GM12891 (cell line): Measurements from ENCODE around the gene TGFBR3.

ENCODE experiments used
- DNase-seq: peaks from one replicate; pipeline ENCODE4 v3.0.0; 2011; ENCODE audit warnings: low spot score; ENCODE audit not compliant: insufficient read length
- FAIRE-seq: peaks from 2 replicates; lab custom pipeline; 2011; peaks lifted over from hg19 to GRCh38; lab: Jason Lieb, UNC
- PAX5 ChIP-seq: IDR thresholded peaks from 2 replicates; pipeline ENCODE4 v1.6.1; 2011; ENCODE audit warnings: low read length, moderate library complexity, mild to moderate bottlenecking; ENCODE audit not compliant: insufficient read depth, severe bottlenecking
- POLR2A ChIP-seq: IDR thresholded peaks from 2 replicates; pipeline ENCODE4 v1.6.1; 2011; ENCODE audit warnings: low read depth, low read length, control low read depth
- POLR2AphosphoS5 ChIP-seq: IDR thresholded peaks from 2 replicates; pipeline ENCODE4 v1.6.1; 2011; ENCODE audit warnings: low read depth, low read length, control low read depth
- POU2F2 ChIP-seq: IDR thresholded peaks from 2 replicates; pipeline ENCODE4 v1.6.1; 2011; ENCODE audit warnings: low read depth, mild to moderate bottlenecking, control low read depth, low read length, moderate library complexity
- SPI1 ChIP-seq: IDR thresholded peaks from 2 replicates; pipeline ENCODE4 v1.6.1; 2011; ENCODE audit warnings: low read depth, low read length, control low read depth
- TAF1 ChIP-seq: IDR thresholded peaks from 2 replicates; pipeline ENCODE4 v1.6.1; 2011; ENCODE audit warnings: low read depth, low read length, control low read depth

TGFBR3 gene

GRCh38 chr1:91736146-91736714 is 149.7 kb downstream of the TGFBR3 start:
- TF ChIP-seq POLR2AphosphoS5 (no peak), POLR2A (no peak)
- DNase-seq: no peak
- FAIRE-seq: peak; percentile 13

- TF ChIP-seq SPI1 (no peak), POU2F2 (no peak), PAX5 (no peak), POLR2AphosphoS5 (no peak), TAF1 (no peak), POLR2A (no peak)
- DNase-seq (no peak), FAIRE-seq (no peak)
These were observed 150.6 kb downstream of the TGFBR3 start for GRCh38 chr1:91735266-91735845.

- FAIRE-seq: no peak
- TF ChIP-seq SPI1 (no peak), PAX5 (no peak), POLR2A (no peak), POLR2AphosphoS5 (no peak), POU2F2 (no peak), TAF1 (no peak)
- no peak for DNase-seq
These were observed 151.2 kb downstream of the TGFBR3 start for GRCh38 chr1:91734761-91735160.

GRCh38 chr1:91733108-91733710 is 152.7 kb downstream of the TGFBR3 start:
- TF ChIP-seq PAX5: no peak
- TF ChIP-seq SPI1: peak; percentile 60; the same call in 1 of the 2 replicates
- DNase-seq (no peak), FAIRE-seq (no peak)

- FAIRE-seq: peak; percentile 35
- no peak for DNase-seq
- TF ChIP-seq POU2F2 (no peak), PAX5 (no peak), SPI1 (no peak), TAF1 (no peak), POLR2AphosphoS5 (no peak), POLR2A (no peak)
These were observed 153.5 kb downstream of the TGFBR3 start for GRCh38 chr1:91732291-91733107.

GRCh38 chr1:91731815-91732214 is 154.1 kb downstream of the TGFBR3 start:
- no peak for TF ChIP-seq POLR2A
- DNase-seq: no peak
- FAIRE-seq: no peak

- TF ChIP-seq SPI1: no peak
- peak; percentile 37; the same call in 1 of the 2 replicates for TF ChIP-seq POU2F2
- no peak for TF ChIP-seq POLR2A
- FAIRE-seq (peak; percentile 62), DNase-seq (no peak)
These were observed 154.9 kb downstream of the TGFBR3 start for GRCh38 chr1:91730801-91731732.

- peak; percentile 69 for FAIRE-seq
- no peak for DNase-seq
- TF ChIP-seq POLR2AphosphoS5: no peak
- peak; percentile 37; the same call in 1 of the 2 replicates for TF ChIP-seq SPI1
These were observed 156.2 kb downstream of the TGFBR3 start for GRCh38 chr1:91729621-91730358.

- TF ChIP-seq POU2F2 (no peak), PAX5 (no peak), POLR2AphosphoS5 (no peak), POLR2A (no peak)
These were observed 158.2 kb downstream of the TGFBR3 start for GRCh38 chr1:91727763-91728162.

More at GRCh38 chr1:91727763-91728162, 158.2 kb downstream of the TGFBR3 start:
- FAIRE-seq: no peak
- DNase-seq: no peak
